Keratinocyte (primary cell): ENCODE measurements around the gene ALCAM. TPM values are rescaled to one million over a fixed set of nuclear protein-coding genes. Genes with fewer than 3 reads are reported as not detected.

Experiments used
- DNase-seq: peaks from one replicate; pipeline ENCODE4 v3.0.0-alpha.2; 2011; ENCODE audit warnings: low read depth, missing footprints, low spot score
- FAIRE-seq: peaks from 2 replicates; lab custom pipeline; 2011; peaks lifted over from hg19 to GRCh38; lab: Jason Lieb, UNC
- H2AFZ ChIP-seq: 2 replicates; pipeline ENCODE4 v1.6.0; 2012; ENCODE audit warnings: low read length, control low read depth, inconsistent platforms; ENCODE audit not compliant: control insufficient read depth
- H3K27ac ChIP-seq: 2 replicates; pipeline ENCODE4 v1.5.1; 2011; ENCODE audit warnings: low read length; ENCODE audit not compliant: control insufficient read depth, insufficient read depth
- H3K27me3 ChIP-seq: 3 replicates; pipeline ENCODE4 v1.6.0; 2011; ENCODE audit warnings: low read length; ENCODE audit not compliant: control insufficient read depth, insufficient read depth; ENCODE audit errors: extremely low read depth
- H3K36me3 ChIP-seq, 2 experiments: 2 replicates in 1 of 2; 3 replicates in 1 of 2; pipeline ENCODE4 v1.5.1; 2011; ENCODE audit warnings: low read length in 2 of 2, mild to moderate bottlenecking in 1 of 2; ENCODE audit not compliant: control insufficient read depth in 2 of 2, insufficient read depth in 2 of 2; ENCODE audit errors: extremely low read depth in 1 of 2
- H3K4me1 ChIP-seq: 3 replicates; pipeline ENCODE4 v1.5.1; 2011; ENCODE audit warnings: low read length; ENCODE audit not compliant: control insufficient read depth, insufficient read depth; ENCODE audit errors: extremely low read depth
- H3K4me2 ChIP-seq: 3 replicates; pipeline ENCODE4 v1.6.0; 2011; ENCODE audit warnings: low read depth, low read length; ENCODE audit not compliant: control insufficient read depth, insufficient read depth; ENCODE audit errors: extremely low read depth
- H3K4me3 ChIP-seq, 3 experiments: fragments of 200-600 bp in 1 of 3; sonication (generic) in 1 of 3; 2 replicates in 2 of 3; 3 replicates in 1 of 3; pipeline ENCODE4 v1.5.1; 2011 to 2016; ENCODE audit warnings: low read length in 3 of 3, mild to moderate bottlenecking in 3 of 3, control low read depth in 2 of 3, inconsistent platforms in 1 of 3, low read depth in 1 of 3, mixed read lengths in 1 of 3, mixed run types in 1 of 3, moderate library complexity in 1 of 3; ENCODE audit not compliant: control insufficient read depth in 2 of 3, insufficient read depth in 2 of 3; ENCODE audit errors: extremely low read depth in 1 of 3
- H3K79me2 ChIP-seq: 2 replicates; pipeline ENCODE4 v1.6.0; 2012; ENCODE audit warnings: low read length; ENCODE audit not compliant: control insufficient read depth, insufficient read depth
- H3K9ac ChIP-seq: 3 replicates; pipeline ENCODE4 v1.6.0; 2011; ENCODE audit warnings: low read length; ENCODE audit not compliant: control insufficient read depth, insufficient read depth; ENCODE audit errors: extremely low read depth
- H3K9me1 ChIP-seq: 3 replicates; pipeline ENCODE4 v1.6.0; 2011; ENCODE audit warnings: low read length; ENCODE audit not compliant: control insufficient read depth, insufficient read depth; ENCODE audit errors: extremely low read depth
- H3K9me3 ChIP-seq: 2 replicates; pipeline ENCODE4 v1.5.1; 2012; ENCODE audit warnings: low read depth, low read length; ENCODE audit not compliant: control insufficient read depth
- H4K20me1 ChIP-seq: 3 replicates; pipeline ENCODE4 v1.6.0; 2011; ENCODE audit warnings: low read length; ENCODE audit not compliant: control insufficient read depth, insufficient read depth; ENCODE audit errors: extremely low read depth
- CTCF ChIP-seq, 3 experiments: IDR thresholded peaks in 1 of 3; conservative IDR thresholded peaks in 1 of 3; optimal IDR thresholded peaks in 1 of 3; 2 replicates in 2 of 3; 3 replicates in 1 of 3; pipeline versions ENCODE3 to v1.5.1; 2011; ENCODE audit warnings: low read length in 3 of 3, mild to moderate bottlenecking in 3 of 3, moderate library complexity in 2 of 3, control low read depth in 1 of 3, inconsistent platforms in 1 of 3; ENCODE audit not compliant: insufficient read depth in 2 of 3; ENCODE audit errors: extremely low read depth in 1 of 3
- EZH2 ChIP-seq: IDR thresholded peaks from one replicate; pipeline ENCODE4 v1.6.1; 2012; ENCODE audit warnings: inconsistent platforms, mild to moderate bottlenecking, low read length, moderate library complexity
- dilution Hi-C: fragments of 300-500 bp; cut with MboI; formaldehyde crosslinking; loops from one replicate; pipeline ENCODE4 v1.7.0; 2020; ENCODE audit warnings: low sequenced_read_pairs; ENCODE audit not compliant: extremely low pct_ligation_motif_present
- polyA plus RNA-seq, 5 experiments: library from polyadenylated mRNA; depleted of rRNA in 3 of 5; stranded (reverse) in 3 of 5; stranded (forward) in 1 of 5; unstranded in 1 of 5; fragments of >200 nt; gene quantifications; 1 replicate in 1 of 5; 2 replicates in 3 of 5; 3 replicates in 1 of 5; pipeline versions ENCODE4 v1.2.1 to v1.2.3, GENCODE V29; 2011 to 2012; ENCODE audit warnings: missing spikeins in 2 of 5, low read depth in 1 of 5, low replicate concordance in 1 of 5

ALCAM gene
- polyA plus RNA-seq, 1 donor (not counting 4 experiments of a cell fraction or from before 2014, with no cell fraction given) = 71.3 TPM

- Histone ChIP-seq H3K9me3 (no peaks in the 10 kb centered on the region), H3K27me3 (no peaks in the 10 kb centered on the region), H2AFZ (no peak overlapping the region), H4K20me1 (no peaks in the 10 kb centered on the region), H3K79me2 (no peaks in the 10 kb centered on the region), H3K9me1 (no peaks in the 10 kb centered on the region), H3K4me3 (no peak overlapping the region), H3K4me2 (no peak overlapping the region), H3K4me1 (no peaks in the 10 kb centered on the region), H3K9ac (no peak overlapping the region), H3K36me3 (peaks cover 1 to 7% of the 10 kb centered on the region in 2 experiments), H3K27ac (no peak overlapping the region)
- FAIRE-seq (no peak), DNase-seq (no peak)
- TF ChIP-seq EZH2 (no peak), CTCF (optimal IDR thresholded peaks at IDR 0.05 in 1 of 3, IDR thresholded peaks at IDR 0.05 in 1 of 3, conservative IDR thresholded peaks at IDR 0.05 in 1 of 3; ENCODE audit: extremely low read depth in 1 of 3, insufficient read depth in 2 of 3, low read length in 3 of 3) (no peak)
- dilution Hi-C loops = no loop called here
Measured at GRCh38 chr3:105553851-105554250, 187.1 kb downstream of the ALCAM start.

GRCh38 chr3:105555206-105555605, 188.5 kb downstream of the ALCAM start:
- H3K4me1 ChIP-seq = no peaks in the 10 kb centered on the region
- no peak overlapping the region for H3K4me2 ChIP-seq
- FAIRE-seq = no peak
- TF ChIP-seq CTCF (optimal IDR thresholded peaks at IDR 0.05 in 1 of 3, IDR thresholded peaks at IDR 0.05 in 1 of 3, conservative IDR thresholded peaks at IDR 0.05 in 1 of 3; ENCODE audit: extremely low read depth in 1 of 3, insufficient read depth in 2 of 3, low read length in 3 of 3) = no peak
- TF ChIP-seq EZH2 = no peak
- H3K79me2 ChIP-seq = no peaks in the 10 kb centered on the region
- H2AFZ ChIP-seq = no peak overlapping the region
- H3K4me3 ChIP-seq = no peak overlapping the region
- no peaks in the 10 kb centered on the region for H3K27me3 ChIP-seq
- H4K20me1 ChIP-seq = no peaks in the 10 kb centered on the region
- no peak for DNase-seq
- H3K9me1 ChIP-seq = no peaks in the 10 kb centered on the region
- dilution Hi-C loops = no loop called here
- H3K9me3 ChIP-seq = no peaks in the 10 kb centered on the region
- H3K36me3 ChIP-seq = peaks cover 1 to 4% of the 10 kb centered on the region in 2 experiments
- no peak overlapping the region for H3K27ac ChIP-seq
- no peak overlapping the region for H3K9ac ChIP-seq
